OCI-LY3 (cell line): ENCODE data around the gene SGSH.

ENCODE experiments used
- H2AFZ ChIP-seq: fragments of 200-600, 300-600 bp; shearing (Covaris generic); 2 replicates; pipeline ENCODE4 v1.6.0; 2014; ENCODE audit warnings: antibody characterized with exemption, low read depth, low read length
- H3K27ac ChIP-seq: fragments of 200-600, 300-600 bp; sonication (generic); 2 replicates; pipeline ENCODE4 v1.5.1; 2014; ENCODE audit warnings: mild to moderate bottlenecking, low read length, moderate library complexity, mixed read lengths
- H3K27me3 ChIP-seq: fragments of 200-600, 300-600 bp; sonication (generic); 2 replicates; pipeline ENCODE4 v1.6.1; 2014; ENCODE audit warnings: low read depth, low read length, mixed read lengths
- H3K36me3 ChIP-seq: fragments of 200-600, 300-600 bp; sonication (generic); replicated peaks from 2 replicates; pipeline ENCODE3; 2014; ENCODE audit warnings: low read depth, low read length, mixed read lengths
- H3K4me1 ChIP-seq: fragments of 300-600, 200-600 bp; sonication (generic); 2 replicates; pipeline ENCODE4 v1.6.1; 2014; ENCODE audit warnings: low read length, mixed read lengths
- H3K4me2 ChIP-seq: fragments of 200-600, 300-600 bp; sonication (generic); 2 replicates; pipeline ENCODE4 v1.6.1; 2014; ENCODE audit warnings: low read length, mixed read lengths
- H3K4me3 ChIP-seq: fragments of 300-600, 200-600 bp; sonication (generic); 2 replicates; pipeline ENCODE4 v1.5.1; 2014; ENCODE audit warnings: antibody characterized with exemption, mild to moderate bottlenecking, low read length, moderate library complexity
- H3K79me2 ChIP-seq: fragments of 300-600, 200-600 bp; shearing (Covaris generic); 2 replicates; pipeline ENCODE4 v1.6.1; 2014; ENCODE audit warnings: mild to moderate bottlenecking, low read length, mixed read lengths
- H3K9ac ChIP-seq: fragments of 300-600, 200-600 bp; shearing (Covaris generic); 2 replicates; pipeline ENCODE4 v1.6.0; 2014; ENCODE audit warnings: mild to moderate bottlenecking, low read length, moderate library complexity
- H3K9me3 ChIP-seq: fragments of 200-600, 300-600 bp; shearing (Covaris generic); 2 replicates; pipeline ENCODE4 v1.6.1; 2014; ENCODE audit warnings: low read length, mixed read lengths; ENCODE audit not compliant: insufficient read depth
- H4K20me1 ChIP-seq: fragments of 200-600, 300-600 bp; sonication (generic); 2 replicates; pipeline ENCODE4 v1.6.1; 2016; ENCODE audit warnings: low read length, mixed read lengths; ENCODE audit not compliant: insufficient read depth
- CTCF ChIP-seq: fragments of 200-600, 300-600 bp; sonication (generic); IDR thresholded peaks from 2 replicates; pipeline ENCODE4 v1.5.1; 2014; ENCODE audit warnings: antibody characterized with exemption, low read length, low read depth
- EZH2phosphoT487 ChIP-seq: fragments of 200-600 bp; shearing (Covaris generic); IDR thresholded peaks from 2 replicates; pipeline ENCODE4 v1.6.1; 2018; ENCODE audit warnings: antibody characterized with exemption, mixed run types, low read depth

Gene SGSH

GRCh38 chr17:80185968-80186367, 34.2 kb downstream of the SGSH start:
- no peaks in the 10 kb centered on the region for H3K9me3 ChIP-seq
- no peak overlapping the region for H3K9ac ChIP-seq
- no peaks in the 10 kb centered on the region for H3K79me2 ChIP-seq
- no peaks in the 10 kb centered on the region for H3K27me3 ChIP-seq
- H3K27ac ChIP-seq = no peak overlapping the region
- no peaks in the 10 kb centered on the region for H3K4me1 ChIP-seq
- no peak overlapping the region for H3K4me2 ChIP-seq
- H3K36me3 ChIP-seq = no peaks in the 10 kb centered on the region
- TF ChIP-seq CTCF (no peak), EZH2phosphoT487 (no peak)
- no peak overlapping the region for H2AFZ ChIP-seq
- no peaks in the 10 kb centered on the region for H4K20me1 ChIP-seq
- H3K4me3 ChIP-seq = no peak overlapping the region

- Histone ChIP-seq H3K27me3 (peaks cover 2% of the 10 kb centered on the region), H3K36me3 (no peaks in the 10 kb centered on the region), H4K20me1 (no peaks in the 10 kb centered on the region), H3K9me3 (no peaks in the 10 kb centered on the region), H3K79me2 (no peaks in the 10 kb centered on the region), H3K4me2 (no peak overlapping the region), H3K4me1 (no peaks in the 10 kb centered on the region), H3K27ac (no peak overlapping the region), H2AFZ (no peak overlapping the region), H3K9ac (no peak overlapping the region), H3K4me3 (no peak overlapping the region)
- TF ChIP-seq EZH2phosphoT487 (no peak), CTCF (no peak)
These were observed 35.8 kb downstream of the SGSH start for GRCh38 chr17:80184423-80184714.

GRCh38 chr17:80183581-80184422, 36.3 kb downstream of the SGSH start:
- Histone ChIP-seq H3K36me3 (no peaks in the 10 kb centered on the region), H3K27me3 (peaks cover 7% of the 10 kb centered on the region), H2AFZ (no peak overlapping the region), H3K9me3 (no peaks in the 10 kb centered on the region), H3K4me2 (no peak overlapping the region), H3K9ac (no peak overlapping the region), H3K27ac (no peak overlapping the region), H4K20me1 (no peaks in the 10 kb centered on the region), H3K79me2 (no peaks in the 10 kb centered on the region), H3K4me1 (no peaks in the 10 kb centered on the region), H3K4me3 (no peak overlapping the region)
- TF ChIP-seq CTCF = no peak

- H3K27ac ChIP-seq = no peak overlapping the region
- no peaks in the 10 kb centered on the region for H4K20me1 ChIP-seq
- H3K9me3 ChIP-seq = no peaks in the 10 kb centered on the region
- TF ChIP-seq CTCF = no peak
- no peak for TF ChIP-seq EZH2phosphoT487
- H3K27me3 ChIP-seq = peaks cover 7% of the 10 kb centered on the region
- H3K4me2 ChIP-seq = no peak overlapping the region
- no peak overlapping the region for H3K9ac ChIP-seq
- H3K36me3 ChIP-seq = no peaks in the 10 kb centered on the region
- H3K4me3 ChIP-seq = no peak overlapping the region
- no peaks in the 10 kb centered on the region for H3K79me2 ChIP-seq
- H2AFZ ChIP-seq = no peak overlapping the region
- no peaks in the 10 kb centered on the region for H3K4me1 ChIP-seq
These were observed 37.3 kb downstream of the SGSH start for GRCh38 chr17:80182845-80183223.
